Activated effector memory CD4-positive, alpha-beta T cell treated with anti-CD3 and anti-CD28 coated beads, Interleukin-2, amount 50 U/mL, for 16 hours (primary cell): ENCODE results near the gene TMEM141.
"Not testable (repeated sequence)": the region's sequence is repeated elsewhere in the genome, so short reads cannot be mapped to it uniquely, and the experiment has no call there.

ENCODE experiments used
- DNase-seq: peaks from one replicate; pipeline ENCODE4 v3.0.0-alpha.2; 2020

Gene TMEM141

GRCh38 chr9:136755302-136756133 lies 35.6 kb upstream of the TMEM141 start:
- DNase-seq, result not testable (repeated sequence)

- no peak for DNase-seq
These were observed 35.1 kb upstream of the TMEM141 start for GRCh38 chr9:136756134-136756438.

- no peak for DNase-seq
These were observed 34.3 kb upstream of the TMEM141 start for GRCh38 chr9:136756836-136757235.

- DNase-seq, result no peak
These were observed 33.8 kb upstream of the TMEM141 start for GRCh38 chr9:136757328-136757727.

- no peak for DNase-seq
These were observed 33.4 kb upstream of the TMEM141 start for GRCh38 chr9:136757751-136758140.

GRCh38 chr9:136759001-136759400 lies 32.1 kb upstream of the TMEM141 start:
- DNase-seq, result no peak

GRCh38 chr9:136759436-136760325 lies 31.5 kb upstream of the TMEM141 start:
- no peak for DNase-seq

GRCh38 chr9:136760424-136760823 lies 30.7 kb upstream of the TMEM141 start:
- no peak for DNase-seq

GRCh38 chr9:136760834-136761544 lies 30.2 kb upstream of the TMEM141 start:
- not testable (repeated sequence) for DNase-seq

- DNase-seq, result no peak
These were observed 29.6 kb upstream of the TMEM141 start for GRCh38 chr9:136761545-136761981.

GRCh38 chr9:136762221-136762691 lies 28.9 kb upstream of the TMEM141 start:
- DNase-seq, result no peak

- peak; percentile 75 for DNase-seq
These were observed 28.1 kb upstream of the TMEM141 start for GRCh38 chr9:136762915-136763648.

GRCh38 chr9:136763649-136764035 lies 27.5 kb upstream of the TMEM141 start:
- peak; percentile 58 for DNase-seq

GRCh38 chr9:136764301-136764891 lies 26.7 kb upstream of the TMEM141 start, which contains the start of gene LCN15:
LCN15 (minus strand) TSS chr9:136764518; CDS start chr9:136764488, 30 bp downstream.
- DNase-seq, result peak; percentile 59

- DNase-seq, result peak; percentile 56
These were observed 26.1 kb upstream of the TMEM141 start for GRCh38 chr9:136765041-136765440.

- peak; percentile 61 for DNase-seq
These were observed 25.3 kb upstream of the TMEM141 start for GRCh38 chr9:136765745-136766409.

- DNase-seq, result peak; percentile 85
These were observed 24.6 kb upstream of the TMEM141 start for GRCh38 chr9:136766410-136767120.

- peak; percentile 81 for DNase-seq
These were observed 21.4 kb upstream of the TMEM141 start for GRCh38 chr9:136769710-136770191.

GRCh38 chr9:136771907-136772415 lies 19.2 kb upstream of the TMEM141 start:
- DNase-seq, result peak; percentile 50

GRCh38 chr9:136773386-136774044 lies 17.6 kb upstream of the TMEM141 start:
- no peak for DNase-seq
